ENCODE data around the gene CLNK. TPM values are rescaled to one million over a fixed set of nuclear protein-coding genes. Genes with fewer than 3 reads are reported as not detected.
"Not testable (repeated sequence)": the region's sequence is repeated elsewhere in the genome, so short reads cannot be mapped to it uniquely, and the experiment has no call there.

CLNK gene
- total RNA-seq, 1 donor from 2014 or later = not detected

GRCh38 chr4:10577508-10578426, 106.8 kb downstream of the CLNK start:
- Histone ChIP-seq H3K27me3 (no peaks in the 10 kb centered on the region), H3K4me3 (no peak overlapping the region), H3K4me1 (no peaks in the 10 kb centered on the region), H3K27ac (no peak overlapping the region), H3K36me3 (no peaks in the 10 kb centered on the region), H3K9me3 (no peaks in the 10 kb centered on the region)
- no peak for TF ChIP-seq CTCF (IDR thresholded peaks at IDR 0.05)
- no peak for DNase-seq (ENCODE audit: low spot score in 2 of 2)
- intact Hi-C loops (cut with DNase I) = no loop called here

GRCh38 chr4:10577018-10577417, 107.5 kb downstream of the CLNK start:
- TF ChIP-seq CTCF (IDR thresholded peaks at IDR 0.05) = no peak
- H3K4me3 ChIP-seq = no peak overlapping the region
- H3K27ac ChIP-seq = no peak overlapping the region
- DNase-seq (ENCODE audit: low spot score in 2 of 2) = no peak
- no peaks in the 10 kb centered on the region for H3K27me3 ChIP-seq
- intact Hi-C loops (cut with DNase I) = no loop called here
- no peaks in the 10 kb centered on the region for H3K36me3 ChIP-seq
- no peaks in the 10 kb centered on the region for H3K9me3 ChIP-seq
- H3K4me1 ChIP-seq = no peaks in the 10 kb centered on the region

- H3K27me3 ChIP-seq = no peaks in the 10 kb centered on the region
- intact Hi-C loops (cut with DNase I) = no loop called here
- H3K4me1 ChIP-seq = no peaks in the 10 kb centered on the region
- no peaks in the 10 kb centered on the region for H3K36me3 ChIP-seq
- H3K27ac ChIP-seq = no peak overlapping the region
- TF ChIP-seq CTCF (IDR thresholded peaks at IDR 0.05) = no peak
- no peak overlapping the region for H3K4me3 ChIP-seq
- no peaks in the 10 kb centered on the region for H3K9me3 ChIP-seq
- DNase-seq (ENCODE audit: low spot score in 2 of 2) = no peak
Measured at GRCh38 chr4:10576236-10576635, 108.3 kb downstream of the CLNK start.

- no peak for DNase-seq (ENCODE audit: low spot score in 2 of 2)
- Histone ChIP-seq H3K9me3 (no peaks in the 10 kb centered on the region), H3K36me3 (no peaks in the 10 kb centered on the region), H3K4me1 (no peaks in the 10 kb centered on the region), H3K4me3 (no peak overlapping the region), H3K27ac (no peak overlapping the region), H3K27me3 (no peaks in the 10 kb centered on the region)
- intact Hi-C loops (cut with DNase I) = no loop called here
- TF ChIP-seq CTCF (IDR thresholded peaks at IDR 0.05) = no peak
Measured at GRCh38 chr4:10575414-10575813, 109.2 kb downstream of the CLNK start.

- H3K27ac ChIP-seq; H3K9me3 ChIP-seq; H3K4me1 ChIP-seq; H3K4me3 ChIP-seq; intact Hi-C loops (cut with DNase I); H3K36me3 ChIP-seq; H3K27me3 ChIP-seq; DNase-seq (ENCODE audit: low spot score in 2 of 2): not testable (repeated sequence)
Measured at GRCh38 chr4:10574553-10574952, 110.0 kb downstream of the CLNK start.

GRCh38 chr4:10571909-10572308, 112.7 kb downstream of the CLNK start:
- no peak for DNase-seq (ENCODE audit: low spot score in 2 of 2)
- Histone ChIP-seq H3K27me3 (no peaks in the 10 kb centered on the region), H3K36me3 (no peaks in the 10 kb centered on the region), H3K4me3 (no peak overlapping the region), H3K4me1 (no peaks in the 10 kb centered on the region), H3K27ac (no peak overlapping the region), H3K9me3 (no peaks in the 10 kb centered on the region)
- intact Hi-C loops (cut with DNase I) = no loop called here
- TF ChIP-seq CTCF (IDR thresholded peaks at IDR 0.05) = no peak
